ENCODE data around the gene SPANXA1.
"Not testable (repeated sequence)": the region's sequence is repeated elsewhere in the genome, so short reads cannot be mapped to it uniquely, and the experiment has no call there.

Gene SPANXA1

DNA sequence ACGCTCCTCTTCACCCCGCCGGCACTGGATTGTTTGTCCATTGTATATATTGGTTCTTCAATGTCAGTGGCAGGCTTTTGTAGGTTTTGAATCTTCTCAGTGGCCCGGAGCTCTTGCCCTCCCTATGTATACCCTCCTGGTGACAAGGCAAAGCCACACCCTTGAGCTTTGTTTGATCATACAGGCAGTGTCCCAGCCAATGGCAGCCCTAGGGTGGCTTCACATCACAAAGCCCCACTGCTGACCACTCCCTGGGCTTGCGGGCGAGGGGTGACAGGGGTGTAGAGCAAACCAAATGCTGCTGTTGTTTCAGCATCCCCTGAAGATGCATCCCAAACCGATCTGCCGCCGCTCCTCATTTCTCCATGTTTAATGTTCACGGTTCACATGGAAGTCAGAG lies at the start of gene SPANXA1:
Gene SPANXA1, minus strand, starts transcription at position 101 of the 400 bp plus-strand sequence. Its CDS starts 60 bp downstream, at position 41.
- DNase-seq = not testable (repeated sequence)

GRCh38 chrX:141632124-141632523 lies 47.6 kb upstream of the SPANXA1 start:
- no peak for DNase-seq

DNA sequence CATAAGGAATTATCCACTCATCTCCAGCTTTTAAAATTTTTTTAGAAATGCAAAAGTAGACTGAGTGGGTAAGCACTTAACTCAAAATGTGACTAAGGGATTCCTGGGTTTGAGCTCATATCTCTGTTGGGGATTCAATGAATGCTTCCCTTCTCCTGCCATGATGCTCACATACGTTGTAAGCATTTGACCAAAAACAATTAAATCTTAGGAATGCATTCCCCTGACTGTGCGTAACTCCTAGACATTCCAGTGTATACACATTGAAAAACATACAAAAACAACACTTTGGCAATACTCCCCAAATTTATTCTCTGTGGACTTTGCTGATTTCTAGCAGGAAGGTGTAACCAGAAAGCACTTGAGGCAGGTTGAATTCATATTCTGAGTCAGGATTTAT lies 34.8 kb upstream of the SPANXA1 start:
- no peak for DNase-seq

DNA sequence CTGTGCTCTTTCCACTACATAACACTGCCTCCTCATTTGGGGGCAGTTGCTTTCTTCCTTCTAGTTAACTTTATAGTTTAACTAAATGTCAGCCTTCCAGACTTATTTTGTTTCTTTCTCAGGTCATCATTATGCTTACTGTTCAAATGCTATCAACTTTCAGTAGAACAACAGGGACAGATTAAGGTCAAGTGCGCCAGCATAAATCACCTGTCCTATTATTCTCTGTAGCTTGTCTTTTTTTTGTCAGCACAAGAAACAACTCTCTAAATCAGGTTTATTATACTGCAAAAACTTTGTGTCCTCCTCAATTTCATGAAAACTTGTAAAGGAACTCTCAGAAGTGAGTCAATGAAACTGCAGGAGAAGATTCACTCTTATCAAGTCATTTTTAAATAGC lies 24.6 kb upstream of the SPANXA1 start:
- no peak for DNase-seq

GRCh38 chrX:141589408-141589807 lies 4.9 kb upstream of the SPANXA1 start, which contains the start of gene SPANXA2:
Gene SPANXA2 (plus strand): TSS chrX:141589708. CDS start chrX:141589768, 60 bp downstream.
- DNase-seq = not testable (repeated sequence)

- DNase-seq = not testable (repeated sequence)
Observed at GRCh38 chrX:141542551-141542950, 42.0 kb downstream of the SPANXA1 start.

Data from NCI-H2081 (cell line).